Astrocyte (in vitro differentiated cells and primary cell): ENCODE data around the gene CADM1.

Experiments
- EZH2 ChIP-seq: IDR thresholded peaks from 2 replicates; pipeline ENCODE4 v1.6.1; 2012; ENCODE audit warnings: mild to moderate bottlenecking, low read length, inconsistent platforms; ENCODE audit not compliant: insufficient read depth
- TF ChIP-seq, protein P1 (sequence below): IDR thresholded peaks from 2 replicates; pipeline ENCODE4 v1.5.1; 2011; ENCODE audit warnings: low read depth, mild to moderate bottlenecking, inconsistent platforms, low read length, moderate library complexity; ENCODE audit not compliant: insufficient read depth

DNA sequence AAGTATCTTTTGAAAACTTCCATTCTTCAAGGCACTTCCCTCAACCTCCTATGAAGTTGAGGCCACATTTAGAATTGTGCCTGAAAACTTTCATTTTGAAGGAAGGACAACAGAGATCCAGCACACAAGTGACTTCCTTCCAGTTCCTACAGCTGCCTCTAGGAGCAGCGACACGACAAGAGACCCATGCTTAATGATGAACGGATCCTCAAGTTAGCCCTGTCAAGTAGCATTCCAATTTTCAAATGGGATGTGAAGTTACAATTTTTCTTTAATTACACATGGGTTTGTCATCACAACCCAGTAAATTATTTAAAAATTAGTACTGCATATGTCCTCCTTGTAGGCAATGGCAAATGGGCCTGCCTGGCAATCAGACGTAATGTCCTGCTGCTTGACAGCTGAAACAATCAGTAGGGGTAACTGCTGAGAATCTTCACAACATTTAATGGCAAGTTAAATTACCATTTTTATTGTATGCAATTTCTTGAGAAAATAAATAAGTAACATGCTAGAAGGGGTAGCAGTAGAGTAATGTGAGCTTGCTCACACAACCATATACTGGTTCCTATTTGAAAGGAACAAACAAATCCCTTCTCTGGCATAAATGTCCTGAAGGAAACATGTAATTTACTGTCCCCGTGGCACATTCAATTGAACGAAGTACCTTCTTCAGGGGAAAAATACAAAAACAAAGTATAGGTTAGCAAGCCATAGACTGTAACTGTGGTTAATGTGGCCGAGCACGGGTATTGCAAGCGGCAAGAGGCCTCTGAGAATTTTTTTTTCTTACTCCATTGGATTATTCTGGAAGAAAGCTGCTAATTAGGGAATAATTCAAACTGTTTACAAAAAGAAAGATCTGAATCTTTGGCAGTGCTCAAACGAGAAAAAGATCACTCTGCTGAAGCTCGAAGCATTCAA is 288.3 kb downstream of the CADM1 start:
- TF ChIP-seq, protein P1, sequence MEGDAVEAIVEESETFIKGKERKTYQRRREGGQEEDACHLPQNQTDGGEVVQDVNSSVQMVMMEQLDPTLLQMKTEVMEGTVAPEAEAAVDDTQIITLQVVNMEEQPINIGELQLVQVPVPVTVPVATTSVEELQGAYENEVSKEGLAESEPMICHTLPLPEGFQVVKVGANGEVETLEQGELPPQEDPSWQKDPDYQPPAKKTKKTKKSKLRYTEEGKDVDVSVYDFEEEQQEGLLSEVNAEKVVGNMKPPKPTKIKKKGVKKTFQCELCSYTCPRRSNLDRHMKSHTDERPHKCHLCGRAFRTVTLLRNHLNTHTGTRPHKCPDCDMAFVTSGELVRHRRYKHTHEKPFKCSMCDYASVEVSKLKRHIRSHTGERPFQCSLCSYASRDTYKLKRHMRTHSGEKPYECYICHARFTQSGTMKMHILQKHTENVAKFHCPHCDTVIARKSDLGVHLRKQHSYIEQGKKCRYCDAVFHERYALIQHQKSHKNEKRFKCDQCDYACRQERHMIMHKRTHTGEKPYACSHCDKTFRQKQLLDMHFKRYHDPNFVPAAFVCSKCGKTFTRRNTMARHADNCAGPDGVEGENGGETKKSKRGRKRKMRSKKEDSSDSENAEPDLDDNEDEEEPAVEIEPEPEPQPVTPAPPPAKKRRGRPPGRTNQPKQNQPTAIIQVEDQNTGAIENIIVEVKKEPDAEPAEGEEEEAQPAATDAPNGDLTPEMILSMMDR = peak; percentile 41
- TF ChIP-seq EZH2 = no peak
